B cell (primary cell): Measurements from ENCODE around the gene IGF2BP3.
A peak's percentile ranks its signal among the peaks of the same experiment; 100 is the strongest.

Source experiments
- EZH2 ChIP-seq: IDR thresholded peaks from 2 replicates; pipeline ENCODE4 v1.6.1; 2012; ENCODE audit warnings: borderline replicate concordance, low read depth, mild to moderate bottlenecking, moderate library complexity, low read length; ENCODE audit not compliant: insufficient read depth, poor library complexity, severe bottlenecking
- TF ChIP-seq, protein P1 (sequence below): fragments of 200-600 bp; IDR thresholded peaks from one replicate; pipeline ENCODE4 v1.8.0; 2022; ENCODE audit warnings: antibody characterized with exemption, mild to moderate bottlenecking

DNA sequence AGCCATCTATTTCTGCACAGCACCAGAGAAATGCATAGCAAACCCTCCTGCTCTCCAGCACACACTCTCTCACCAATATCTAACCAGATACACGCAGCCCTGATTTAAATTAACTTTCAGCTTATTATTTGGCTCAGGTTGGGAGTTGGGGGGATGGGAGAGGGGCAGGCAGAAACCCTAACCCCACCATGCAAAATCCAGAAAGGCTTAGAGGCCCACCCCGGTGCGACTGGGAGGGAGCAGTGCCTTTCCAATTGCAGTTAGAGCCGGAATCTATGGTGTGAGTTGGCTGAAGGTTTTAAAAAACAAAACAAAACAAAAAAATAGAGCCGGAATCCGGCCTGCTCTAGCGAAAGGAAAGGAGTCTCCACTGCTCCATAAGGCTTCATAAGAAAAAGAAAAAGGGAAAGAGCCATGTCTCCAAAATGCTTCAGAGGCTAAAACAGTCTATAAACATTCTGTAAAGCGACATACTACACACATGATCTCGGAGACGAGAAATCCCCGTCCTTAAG lies 2.9 kb downstream of the IGF2BP3 start:
- TF ChIP-seq, protein P1, sequence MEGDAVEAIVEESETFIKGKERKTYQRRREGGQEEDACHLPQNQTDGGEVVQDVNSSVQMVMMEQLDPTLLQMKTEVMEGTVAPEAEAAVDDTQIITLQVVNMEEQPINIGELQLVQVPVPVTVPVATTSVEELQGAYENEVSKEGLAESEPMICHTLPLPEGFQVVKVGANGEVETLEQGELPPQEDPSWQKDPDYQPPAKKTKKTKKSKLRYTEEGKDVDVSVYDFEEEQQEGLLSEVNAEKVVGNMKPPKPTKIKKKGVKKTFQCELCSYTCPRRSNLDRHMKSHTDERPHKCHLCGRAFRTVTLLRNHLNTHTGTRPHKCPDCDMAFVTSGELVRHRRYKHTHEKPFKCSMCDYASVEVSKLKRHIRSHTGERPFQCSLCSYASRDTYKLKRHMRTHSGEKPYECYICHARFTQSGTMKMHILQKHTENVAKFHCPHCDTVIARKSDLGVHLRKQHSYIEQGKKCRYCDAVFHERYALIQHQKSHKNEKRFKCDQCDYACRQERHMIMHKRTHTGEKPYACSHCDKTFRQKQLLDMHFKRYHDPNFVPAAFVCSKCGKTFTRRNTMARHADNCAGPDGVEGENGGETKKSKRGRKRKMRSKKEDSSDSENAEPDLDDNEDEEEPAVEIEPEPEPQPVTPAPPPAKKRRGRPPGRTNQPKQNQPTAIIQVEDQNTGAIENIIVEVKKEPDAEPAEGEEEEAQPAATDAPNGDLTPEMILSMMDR = no peak
- peak; percentile 68 for TF ChIP-seq EZH2
